Measurements from ENCODE around the gene SMAD9. TPM values are rescaled to one million over a fixed set of nuclear protein-coding genes. Genes with fewer than 3 reads are reported as not detected.

The SMAD9 gene
- total RNA-seq, 2 donors from 2014 or later: 6.5 to 7.8 TPM

DNA sequence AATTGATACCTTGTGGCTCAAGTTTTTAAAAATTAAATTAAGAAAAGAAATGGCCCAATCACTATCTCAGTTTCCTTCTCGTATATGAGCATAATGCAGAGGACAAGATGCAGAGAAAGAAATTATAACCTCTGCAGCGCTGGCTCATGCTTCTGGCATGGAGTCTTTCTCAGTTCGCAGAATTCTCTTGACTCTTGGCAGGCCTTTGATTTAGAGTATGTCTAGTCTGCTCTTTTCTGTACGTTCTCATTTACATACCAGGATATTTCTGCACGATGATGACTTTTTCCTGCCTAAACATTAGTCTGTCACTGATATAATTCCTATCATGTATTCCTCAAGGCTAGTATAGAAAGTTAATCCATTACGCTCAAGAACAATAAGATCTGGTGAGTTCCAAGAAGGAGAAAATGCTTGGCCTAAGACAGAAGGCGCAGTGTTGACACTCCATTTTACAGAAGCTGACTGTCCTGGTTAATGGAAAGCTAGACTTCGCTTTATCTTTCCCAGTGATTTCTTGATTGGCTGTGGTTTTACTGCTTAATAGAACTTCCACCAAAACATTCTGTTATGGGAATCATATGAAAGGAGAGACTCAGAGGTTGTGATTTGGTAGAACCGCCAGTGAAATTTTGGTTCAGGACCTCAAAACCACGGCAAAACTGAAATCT, 1.7 kb upstream of the SMAD9 start:
- H3K9me3 ChIP-seq: no peaks in the 10 kb centered on the region
- H3K27ac ChIP-seq: no peak overlapping the region
- intact Hi-C loops (cut with DNase I): no loop called here
- H3K36me3 ChIP-seq: no peaks in the 10 kb centered on the region
- TF ChIP-seq CTCF (IDR thresholded peaks at IDR 0.05): no peak
- no peaks in the 10 kb centered on the region for H3K4me1 ChIP-seq
- no peak for DNase-seq
- no peaks in the 10 kb centered on the region for H3K27me3 ChIP-seq
- H3K9ac ChIP-seq (ENCODE audit: low read depth in 2 of 2, low read length in 2 of 2): peak overlapping the region in 1 of 2 donors; percentile 9
- H3K4me3 ChIP-seq: no peak overlapping the region

DNA sequence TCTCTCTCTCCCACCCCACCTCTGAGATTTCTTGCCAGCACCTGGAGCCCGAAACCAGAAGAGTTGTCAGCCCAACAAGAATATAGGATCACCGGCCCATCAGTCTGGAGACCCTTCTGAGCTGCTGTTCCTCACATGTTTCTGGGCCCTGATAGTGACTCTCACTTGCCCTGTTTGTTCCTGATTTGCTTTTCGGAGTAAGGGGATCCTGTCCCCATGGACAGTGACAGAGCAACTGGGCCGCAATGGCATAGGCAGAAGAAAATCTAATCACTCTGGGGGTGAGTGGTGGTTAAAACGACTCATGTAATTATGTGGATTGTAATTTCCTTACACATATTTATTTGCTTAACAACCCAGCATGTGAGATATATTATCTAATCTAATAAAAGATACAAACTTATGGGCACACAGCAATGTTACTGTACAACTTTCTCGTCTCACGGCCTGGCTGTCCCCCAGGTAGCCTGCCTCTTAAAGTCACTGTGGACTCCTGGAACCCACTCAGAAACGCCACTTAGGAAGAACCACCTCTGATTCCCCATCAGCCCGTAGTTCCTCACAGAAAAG, 663 bp upstream of the SMAD9 start:
- H3K9ac ChIP-seq (ENCODE audit: low read depth in 2 of 2, low read length in 2 of 2): peak overlapping the region; percentile 31 to 44
- no peaks in the 10 kb centered on the region for H3K36me3 ChIP-seq
- no peaks in the 10 kb centered on the region for H3K9me3 ChIP-seq
- intact Hi-C loops (cut with DNase I): no loop called here
- no peaks in the 10 kb centered on the region for H3K4me1 ChIP-seq
- peak overlapping the region; percentile 17 for H3K4me3 ChIP-seq
- H3K27ac ChIP-seq: no peak overlapping the region
- H3K27me3 ChIP-seq: no peaks in the 10 kb centered on the region
- TF ChIP-seq CTCF (IDR thresholded peaks at IDR 0.05): no peak
- DNase-seq: no peak

DNA sequence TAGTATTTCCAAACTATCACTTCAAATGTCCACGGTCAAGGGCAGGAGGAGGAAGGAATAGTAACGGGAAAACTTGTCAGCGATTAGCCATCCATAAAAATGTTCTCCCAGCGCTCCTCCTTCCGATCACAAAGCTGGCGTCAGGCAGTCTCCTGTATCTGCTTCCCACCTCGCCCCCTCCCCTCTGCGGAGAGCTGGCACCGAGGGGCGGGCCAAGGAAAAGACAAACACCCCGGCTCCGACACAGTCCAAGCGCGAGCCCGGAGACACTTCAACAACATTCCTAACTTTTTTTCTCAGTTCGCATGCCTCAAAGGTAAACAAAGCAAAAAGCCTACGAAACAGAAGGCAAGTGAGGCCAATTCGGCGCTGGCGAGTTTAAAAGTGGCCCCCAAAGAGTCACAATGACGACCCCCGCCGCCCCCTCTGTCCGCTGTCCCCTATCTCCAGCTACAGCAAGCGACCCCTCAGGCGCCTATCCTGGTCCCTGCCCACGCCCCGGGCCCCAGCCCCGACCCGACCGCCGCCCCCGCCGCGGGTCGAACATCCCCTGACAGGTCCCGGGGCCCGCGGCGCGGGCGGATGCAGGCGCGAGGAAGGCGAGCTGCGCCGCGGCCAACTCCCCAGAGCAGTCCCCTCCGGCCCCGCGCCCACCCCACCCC, 736 bp downstream of the SMAD9 start:
- H3K27me3 ChIP-seq: no peaks in the 10 kb centered on the region
- H3K9ac ChIP-seq (ENCODE audit: low read depth in 2 of 2, low read length in 2 of 2): peak overlapping the region; percentile 6 to 7
- peak overlapping the region; percentile 24 for H3K27ac ChIP-seq
- no peaks in the 10 kb centered on the region for H3K4me1 ChIP-seq
- DNase-seq: peak; percentile 33
- no peak for TF ChIP-seq CTCF (IDR thresholded peaks at IDR 0.05)
- H3K9me3 ChIP-seq: no peaks in the 10 kb centered on the region
- H3K4me3 ChIP-seq: peak overlapping the region; percentile 48
- intact Hi-C loops (cut with DNase I): no loop called here
- H3K36me3 ChIP-seq: no peaks in the 10 kb centered on the region

DNA sequence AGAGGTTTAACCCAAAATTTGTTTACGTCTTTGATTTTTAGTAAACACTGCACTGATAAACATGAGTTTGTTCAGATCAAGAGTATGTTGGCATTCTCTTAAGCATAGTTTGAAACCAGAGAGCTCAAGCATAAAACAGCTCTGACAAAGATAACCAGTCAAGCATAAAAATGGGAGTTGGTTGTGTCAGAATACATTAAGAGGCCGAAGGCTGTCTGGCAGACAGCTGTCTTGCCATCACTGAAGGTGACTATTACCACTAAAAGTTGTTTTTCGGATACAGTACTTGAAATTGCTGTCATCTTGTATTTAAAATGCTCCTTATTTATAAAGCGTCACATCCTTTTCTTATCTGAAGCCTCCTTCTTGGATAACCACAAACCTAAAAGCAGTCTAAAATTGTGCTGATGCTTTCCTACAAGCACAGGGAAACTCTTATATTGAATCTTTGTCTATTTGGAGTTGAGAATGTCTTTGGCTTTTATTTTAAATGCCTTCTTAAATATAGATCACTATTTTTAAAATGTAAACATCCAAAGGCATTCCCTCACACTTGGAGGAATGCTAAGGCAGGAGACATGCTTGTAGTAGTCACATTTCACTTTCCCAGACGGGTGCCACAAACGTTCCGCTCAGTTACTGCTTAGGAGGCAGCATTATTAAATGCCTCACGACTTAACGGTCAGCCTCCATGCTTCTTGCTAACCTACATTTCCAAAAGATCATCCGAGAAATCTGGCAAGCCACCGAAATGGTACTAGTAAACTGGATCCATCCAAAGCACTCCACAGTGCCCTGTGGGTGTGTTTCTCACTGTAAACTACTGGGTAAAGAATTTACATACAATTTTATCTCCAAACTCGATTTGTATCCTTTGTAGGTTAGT, 1.5 kb downstream of the SMAD9 start:
- H3K27ac ChIP-seq: peak overlapping the region; percentile 24
- no peak for TF ChIP-seq CTCF (IDR thresholded peaks at IDR 0.05)
- H3K4me1 ChIP-seq: no peaks in the 10 kb centered on the region
- intact Hi-C loops (cut with DNase I): no loop called here
- no peaks in the 10 kb centered on the region for H3K27me3 ChIP-seq
- no peaks in the 10 kb centered on the region for H3K9me3 ChIP-seq
- no peaks in the 10 kb centered on the region for H3K36me3 ChIP-seq
- no peak for DNase-seq
- H3K4me3 ChIP-seq: peak overlapping the region; percentile 48
- H3K9ac ChIP-seq (ENCODE audit: low read depth in 2 of 2, low read length in 2 of 2): peak overlapping the region in 1 of 2 donors; percentile 7

- H3K9ac ChIP-seq (ENCODE audit: low read depth in 2 of 2, low read length in 2 of 2): no peak overlapping the region
Measured at GRCh38 chr13:36917311-36917710, 2.7 kb downstream of the SMAD9 start.

More at GRCh38 chr13:36917311-36917710, 2.7 kb downstream of the SMAD9 start:
- no peaks in the 10 kb centered on the region for H3K36me3 ChIP-seq
- no peaks in the 10 kb centered on the region for H3K9me3 ChIP-seq
- no peak overlapping the region for H3K27ac ChIP-seq
- H3K27me3 ChIP-seq: no peaks in the 10 kb centered on the region
- H3K4me3 ChIP-seq: no peak overlapping the region
- H3K4me1 ChIP-seq: no peaks in the 10 kb centered on the region
- no peak for DNase-seq
- TF ChIP-seq CTCF (IDR thresholded peaks at IDR 0.05): no peak
- intact Hi-C loops (cut with DNase I): no loop called here
